ENCODE results near the gene EIF5AL1.
"Not testable (repeated sequence)": the region's sequence is repeated elsewhere in the genome, so short reads cannot be mapped to it uniquely, and the experiment has no call there.

- TF ChIP-seq CTCF (IDR thresholded peaks at IDR 0.05; ENCODE audit: borderline replicate concordance, extremely low read depth, low read length, poor library complexity, severe bottlenecking); EZH2 (IDR thresholded peaks at IDR 0.05; ENCODE audit: borderline replicate concordance, low read depth, low read length, severe bottlenecking): not testable (repeated sequence)
These were observed 7.8 kb upstream of the EIF5AL1 start for GRCh38 chr10:79504483-79504882.

Measured in DND-41 (cell line).